Measurements from ENCODE around the gene FAF2.
A peak's percentile ranks its signal among the peaks of the same experiment; 100 is the strongest.

Gene FAF2

DNA sequence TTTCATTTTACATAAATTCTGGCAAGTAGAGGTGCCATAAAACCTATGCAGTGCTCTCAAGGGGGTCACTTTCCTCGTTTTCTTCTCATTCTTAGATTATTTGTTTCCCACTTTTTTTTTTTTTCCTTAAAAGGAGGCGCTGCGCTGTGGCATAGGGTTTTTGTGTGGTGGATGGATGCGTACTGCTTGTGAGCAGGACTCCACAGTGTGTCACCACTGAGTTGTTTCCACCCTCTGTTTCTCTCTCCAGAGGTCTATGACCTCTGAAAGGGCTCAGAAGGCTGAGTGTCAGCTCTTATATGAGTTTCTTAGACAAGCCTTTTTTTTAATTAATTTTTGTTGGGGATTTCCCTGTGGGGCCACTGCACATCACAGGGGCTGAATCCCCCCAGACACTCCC is 18.2 kb upstream of the FAF2 start:
- Histone ChIP-seq H4K20me1 (ENCODE audit: insufficient read depth, low read length) (no peaks in the 10 kb centered on the region), H3K27me3 (ENCODE audit: insufficient read depth, low read length) (no peaks in the 10 kb centered on the region; the same call in 1 of the 2 replicates), H3K27ac (ENCODE audit: low read depth, low read length, poor library complexity, severe bottlenecking) (peak overlapping the region; percentile 77), H3F3A (ENCODE audit: insufficient read depth, low read length) (no peaks in the 10 kb centered on the region), H3K9me2 (ENCODE audit: low read depth, low read length) (no peaks in the 10 kb centered on the region), H3K36me3 (ENCODE audit: insufficient read depth, low read length) (no peaks in the 10 kb centered on the region; the same call in 1 of the 2 replicates), H3K79me2 (ENCODE audit: insufficient read depth, low read length) (no peaks in the 10 kb centered on the region), H3K4me2 (ENCODE audit: low read length) (peak overlapping the region; percentile 25), H3K9ac (ENCODE audit: low read length) (peak overlapping the region; percentile 47), H3K4me3 (ENCODE audit: low read depth, low read length, poor library complexity, severe bottlenecking) (peak overlapping the region; percentile 17), H3K4me1 (ENCODE audit: insufficient read depth, low read length, severe bottlenecking) (peaks cover 16% of the 10 kb centered on the region), H2AFZ (ENCODE audit: low read length) (peak overlapping the region; percentile 66), H3K9me3 (ENCODE audit: low read length) (peaks cover 11% of the 10 kb centered on the region; the same call in 1 of the 2 replicates)
- TF ChIP-seq EZH2 (IDR thresholded peaks at IDR 0.05; ENCODE audit: borderline replicate concordance, low read length) = no peak
- TF ChIP-seq, protein P1, sequence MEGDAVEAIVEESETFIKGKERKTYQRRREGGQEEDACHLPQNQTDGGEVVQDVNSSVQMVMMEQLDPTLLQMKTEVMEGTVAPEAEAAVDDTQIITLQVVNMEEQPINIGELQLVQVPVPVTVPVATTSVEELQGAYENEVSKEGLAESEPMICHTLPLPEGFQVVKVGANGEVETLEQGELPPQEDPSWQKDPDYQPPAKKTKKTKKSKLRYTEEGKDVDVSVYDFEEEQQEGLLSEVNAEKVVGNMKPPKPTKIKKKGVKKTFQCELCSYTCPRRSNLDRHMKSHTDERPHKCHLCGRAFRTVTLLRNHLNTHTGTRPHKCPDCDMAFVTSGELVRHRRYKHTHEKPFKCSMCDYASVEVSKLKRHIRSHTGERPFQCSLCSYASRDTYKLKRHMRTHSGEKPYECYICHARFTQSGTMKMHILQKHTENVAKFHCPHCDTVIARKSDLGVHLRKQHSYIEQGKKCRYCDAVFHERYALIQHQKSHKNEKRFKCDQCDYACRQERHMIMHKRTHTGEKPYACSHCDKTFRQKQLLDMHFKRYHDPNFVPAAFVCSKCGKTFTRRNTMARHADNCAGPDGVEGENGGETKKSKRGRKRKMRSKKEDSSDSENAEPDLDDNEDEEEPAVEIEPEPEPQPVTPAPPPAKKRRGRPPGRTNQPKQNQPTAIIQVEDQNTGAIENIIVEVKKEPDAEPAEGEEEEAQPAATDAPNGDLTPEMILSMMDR (IDR thresholded peaks at IDR 0.05; ENCODE audit: low read length) = peak; percentile 60

DNA sequence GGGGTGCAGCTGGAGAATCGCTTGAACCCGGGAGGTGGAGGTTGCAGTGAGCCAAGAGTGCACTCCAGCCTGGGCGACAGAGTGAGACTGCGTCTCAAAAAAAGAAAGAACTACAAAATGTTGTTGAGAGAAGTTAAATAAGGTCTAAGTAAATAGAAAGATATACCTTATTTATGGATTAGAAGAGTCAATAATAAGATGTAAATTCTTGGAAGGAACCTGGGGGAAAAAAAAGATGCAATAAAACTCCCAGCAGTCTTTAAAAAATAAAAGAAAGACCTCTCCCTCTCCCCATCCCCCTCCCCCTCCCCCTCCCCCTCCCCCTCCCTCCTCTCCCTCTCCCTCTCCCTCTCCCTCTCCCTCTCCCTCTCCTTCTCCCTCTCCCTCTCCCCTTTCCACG is 15.5 kb upstream of the FAF2 start:
- Histone ChIP-seq H4K20me1 (ENCODE audit: insufficient read depth, low read length) (no peaks in the 10 kb centered on the region), H2AFZ (ENCODE audit: low read length) (no peak overlapping the region), H3K9me2 (ENCODE audit: low read depth, low read length) (no peaks in the 10 kb centered on the region), H3K4me2 (ENCODE audit: low read length) (no peak overlapping the region), H3K27me3 (ENCODE audit: insufficient read depth, low read length) (no peaks in the 10 kb centered on the region), H3F3A (ENCODE audit: insufficient read depth, low read length) (0 out of 2 replicates have a peak, but pooled peaks cover 3% of the 10 kb centered on the region), H3K36me3 (ENCODE audit: insufficient read depth, low read length) (no peaks in the 10 kb centered on the region), H3K4me3 (ENCODE audit: low read depth, low read length, poor library complexity, severe bottlenecking) (no peak overlapping the region), H3K4me1 (ENCODE audit: insufficient read depth, low read length, severe bottlenecking) (peaks cover 32% of the 10 kb centered on the region), H3K9me3 (ENCODE audit: low read length) (0 out of 2 replicates have a peak, but pooled peaks cover 3% of the 10 kb centered on the region), H3K79me2 (ENCODE audit: insufficient read depth, low read length) (no peaks in the 10 kb centered on the region), H3K27ac (ENCODE audit: low read depth, low read length, poor library complexity, severe bottlenecking) (no peak overlapping the region), H3K9ac (ENCODE audit: low read length) (no peak overlapping the region)
- TF ChIP-seq, protein P1 (IDR thresholded peaks at IDR 0.05; ENCODE audit: low read length) = no peak
- TF ChIP-seq EZH2 (IDR thresholded peaks at IDR 0.05; ENCODE audit: borderline replicate concordance, low read length) = no peak

DNA sequence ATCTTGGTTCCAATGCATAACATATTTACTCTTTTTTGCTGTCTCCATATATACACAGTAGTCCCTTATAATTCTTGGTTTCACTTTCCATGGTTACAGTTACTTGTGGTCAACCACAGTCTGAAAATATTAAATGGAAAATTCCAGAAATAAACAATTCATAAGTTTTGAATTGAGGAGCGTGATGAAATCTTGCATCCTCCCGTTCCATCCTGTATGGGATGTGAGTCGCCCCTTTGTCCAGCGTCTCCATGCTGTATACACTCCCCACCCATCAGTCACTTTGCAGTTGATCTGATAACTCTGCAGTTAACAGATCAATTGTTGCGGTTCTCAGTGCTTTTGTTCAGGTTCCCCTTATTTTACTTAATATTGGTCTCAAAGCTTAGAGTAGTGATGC is 11.5 kb upstream of the FAF2 start:
- Histone ChIP-seq H3K9ac (ENCODE audit: low read length) (peak overlapping the region; percentile 44), H3K9me3 (ENCODE audit: low read length) (0 out of 2 replicates have a peak, but pooled peaks cover 1% of the 10 kb centered on the region), H2AFZ (ENCODE audit: low read length) (no peak overlapping the region), H4K20me1 (ENCODE audit: insufficient read depth, low read length) (no peaks in the 10 kb centered on the region), H3K36me3 (ENCODE audit: insufficient read depth, low read length) (no peaks in the 10 kb centered on the region), H3K79me2 (ENCODE audit: insufficient read depth, low read length) (no peaks in the 10 kb centered on the region), H3K4me2 (ENCODE audit: low read length) (peak overlapping the region; percentile 70), H3F3A (ENCODE audit: insufficient read depth, low read length) (0 out of 2 replicates have a peak, but pooled peaks cover 3% of the 10 kb centered on the region), H3K27me3 (ENCODE audit: insufficient read depth, low read length) (no peaks in the 10 kb centered on the region), H3K27ac (ENCODE audit: low read depth, low read length, poor library complexity, severe bottlenecking) (peak overlapping the region; percentile 88), H3K4me1 (ENCODE audit: insufficient read depth, low read length, severe bottlenecking) (peaks cover 31% of the 10 kb centered on the region), H3K4me3 (ENCODE audit: low read depth, low read length, poor library complexity, severe bottlenecking) (peak overlapping the region; percentile 49), H3K9me2 (ENCODE audit: low read depth, low read length) (no peaks in the 10 kb centered on the region)
- TF ChIP-seq, protein P1 (IDR thresholded peaks at IDR 0.05; ENCODE audit: low read length) = no peak
- TF ChIP-seq EZH2 (IDR thresholded peaks at IDR 0.05; ENCODE audit: borderline replicate concordance, low read length) = no peak

Data from OCI-LY1 (cell line).